Prostate gland (tissue), 2 donors: Measurements from ENCODE around the gene TNS3. TPM values are rescaled to one million over a fixed set of nuclear protein-coding genes. Genes with fewer than 3 reads are reported as not detected.

Experiments used
- DNase-seq: peaks from one replicate; pipeline ENCODE4 v3.0.0-alpha.2; 2019; ENCODE audit warnings: low spot score
- H3K27ac ChIP-seq, 2 donors: fragments of 200-600 bp; sonication (generic); 2 replicates each; pipeline ENCODE4 v1.5.1; 2017 to 2019
- H3K27me3 ChIP-seq: fragments of 200-600 bp; sonication (generic); replicated peaks from 2 replicates; pipeline ENCODE4 v1.5.1; 2019; ENCODE audit not compliant: insufficient read depth
- H3K36me3 ChIP-seq, 2 donors: fragments of 200-600 bp; sonication (generic); 1 replicate in 1 of 2; 2 replicates in 1 of 2; pipeline versions ENCODE4 v1.5.1 to v1.8.1; 2017 to 2019
- H3K4me1 ChIP-seq: fragments of 200-600 bp; sonication (generic); replicated peaks from 2 replicates; pipeline ENCODE4 v1.5.1; 2019
- H3K4me3 ChIP-seq, 2 donors: fragments of 200-600 bp; sonication (generic); 2 replicates each; pipeline ENCODE4 v1.5.1; 2017 to 2019
- H3K9me3 ChIP-seq: fragments of 200-600 bp; sonication (generic); 2 replicates; pipeline ENCODE4 v1.5.1; 2017
- POLR2A ChIP-seq: fragments of 450-650 bp; IDR thresholded peaks from one replicate; pipeline ENCODE4 v1.6.1; 2016; ENCODE audit warnings: antibody characterized with exemption, mild to moderate bottlenecking
- POLR2AphosphoS5 ChIP-seq: sonication (generic); formaldehyde crosslinking; IDR thresholded peaks from one replicate; pipeline ENCODE4 v1.6.1; 2017; ENCODE audit warnings: antibody characterized with exemption
- WGBS: methylation state at CpG from one replicate; pipeline ENCODE4 v1.1.5; 2018; 5-methylcytosine and 5-hydroxymethylcytosine counted together
- intact Hi-C: fragments of 100-400 bp; cut with DNase I; formaldehyde crosslinking; loops from one replicate; pipeline ENCODE4 v1.14.2; 2022
- total RNA-seq, 2 donors: library from RNA; depleted of rRNA; stranded (reverse); fragments of >200 nt; gene quantifications; one replicate each; pipeline ENCODE4 v1.1.0, GENCODE V29; 2016
- TF ChIP-seq, protein P1 (sequence below), 4 experiments: fragments of 200-600 bp in 2 of 4; fragments of 450-650 bp in 2 of 4; sonication (generic) in 2 of 4; IDR thresholded peaks; 1 replicate in 3 of 4; 2 replicates in 1 of 4; pipeline ENCODE4 v1.5.1; 2016 to 2019; ENCODE audit warnings: antibody characterized with exemption in 4 of 4, mild to moderate bottlenecking in 2 of 4, moderate library complexity in 2 of 4

Gene TNS3
- total RNA-seq, 2 donors from 2014 or later, result 19.5 to 95.8 TPM

DNA sequence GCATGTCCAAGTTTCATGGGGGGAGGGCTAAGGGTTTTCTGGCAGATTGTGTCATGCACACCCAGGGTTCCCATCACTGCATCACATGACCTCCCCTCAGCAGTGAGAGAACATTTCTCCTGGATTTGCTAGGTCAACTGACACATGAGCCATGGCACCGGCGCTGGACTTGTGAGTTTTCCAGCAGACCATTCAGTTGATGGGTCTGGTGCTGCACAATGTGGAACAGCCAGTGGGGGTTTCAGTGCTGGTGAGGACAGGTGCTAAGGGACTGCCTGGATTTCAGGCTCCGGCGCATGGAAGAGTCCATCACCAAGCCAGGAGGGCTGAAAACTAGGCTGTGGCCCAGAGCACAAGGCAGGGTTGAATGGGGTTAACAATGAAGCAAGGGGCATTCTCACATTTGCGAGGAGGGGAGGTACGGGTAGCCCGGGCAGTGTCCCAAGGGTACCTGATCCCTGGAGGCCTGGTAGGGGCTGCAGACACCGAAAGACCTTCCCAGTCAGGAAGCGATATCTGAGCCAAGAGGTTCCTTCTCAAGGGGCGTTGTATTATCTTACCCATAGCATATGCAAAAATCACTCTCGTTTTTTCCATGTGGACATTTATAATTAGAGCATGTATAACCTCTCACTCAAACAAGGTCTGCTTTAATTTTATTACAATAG lies 203.0 kb downstream of the TNS3 start:
- WGBS, result 91% methylated on average over 11 of the region's 11 CpGs
- TF ChIP-seq, protein P1, sequence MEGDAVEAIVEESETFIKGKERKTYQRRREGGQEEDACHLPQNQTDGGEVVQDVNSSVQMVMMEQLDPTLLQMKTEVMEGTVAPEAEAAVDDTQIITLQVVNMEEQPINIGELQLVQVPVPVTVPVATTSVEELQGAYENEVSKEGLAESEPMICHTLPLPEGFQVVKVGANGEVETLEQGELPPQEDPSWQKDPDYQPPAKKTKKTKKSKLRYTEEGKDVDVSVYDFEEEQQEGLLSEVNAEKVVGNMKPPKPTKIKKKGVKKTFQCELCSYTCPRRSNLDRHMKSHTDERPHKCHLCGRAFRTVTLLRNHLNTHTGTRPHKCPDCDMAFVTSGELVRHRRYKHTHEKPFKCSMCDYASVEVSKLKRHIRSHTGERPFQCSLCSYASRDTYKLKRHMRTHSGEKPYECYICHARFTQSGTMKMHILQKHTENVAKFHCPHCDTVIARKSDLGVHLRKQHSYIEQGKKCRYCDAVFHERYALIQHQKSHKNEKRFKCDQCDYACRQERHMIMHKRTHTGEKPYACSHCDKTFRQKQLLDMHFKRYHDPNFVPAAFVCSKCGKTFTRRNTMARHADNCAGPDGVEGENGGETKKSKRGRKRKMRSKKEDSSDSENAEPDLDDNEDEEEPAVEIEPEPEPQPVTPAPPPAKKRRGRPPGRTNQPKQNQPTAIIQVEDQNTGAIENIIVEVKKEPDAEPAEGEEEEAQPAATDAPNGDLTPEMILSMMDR (IDR thresholded peaks at IDR 0.05), result no peak
- TF ChIP-seq POLR2AphosphoS5, result no peak
- no peak for TF ChIP-seq POLR2A
- no peak for DNase-seq
- intact Hi-C loops, result no loop called here
- Histone ChIP-seq H3K36me3 (no peaks in the 10 kb centered on the region), H3K27me3 (no peaks in the 10 kb centered on the region), H3K4me3 (no peak overlapping the region), H3K27ac (no peak overlapping the region), H3K9me3 (no peaks in the 10 kb centered on the region), H3K4me1 (no peaks in the 10 kb centered on the region)

DNA sequence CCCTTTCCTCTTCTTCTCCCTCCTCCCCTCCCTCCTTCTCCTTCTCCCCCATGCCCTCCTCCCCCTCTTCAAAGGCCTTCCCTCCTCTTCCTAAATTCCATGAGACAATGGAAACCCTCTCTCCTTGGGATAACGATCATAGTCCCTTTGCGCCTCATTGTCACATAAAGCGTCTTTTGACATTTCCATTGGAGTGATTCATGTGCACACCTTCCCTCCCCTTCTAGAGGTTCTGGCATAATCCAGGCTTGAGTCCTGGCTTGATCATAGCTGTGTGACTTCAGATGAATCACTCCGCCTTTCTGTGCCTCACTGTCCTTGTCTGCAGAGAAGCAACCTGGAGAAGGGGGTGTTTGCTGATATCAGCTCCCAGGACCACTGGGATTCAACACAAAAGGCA lies 204.2 kb downstream of the TNS3 start:
- Histone ChIP-seq H3K9me3 (no peaks in the 10 kb centered on the region), H3K4me3 (no peak overlapping the region), H3K27ac (no peak overlapping the region), H3K36me3 (no peaks in the 10 kb centered on the region), H3K27me3 (no peaks in the 10 kb centered on the region), H3K4me1 (no peaks in the 10 kb centered on the region)
- WGBS, result 69% methylated on average over 4 of the region's 4 CpGs
- TF ChIP-seq POLR2AphosphoS5 (no peak), POLR2A (no peak)
- TF ChIP-seq, protein P1 (IDR thresholded peaks at IDR 0.05), result no peak
- intact Hi-C loops, result no loop called here
- DNase-seq, result no peak

DNA sequence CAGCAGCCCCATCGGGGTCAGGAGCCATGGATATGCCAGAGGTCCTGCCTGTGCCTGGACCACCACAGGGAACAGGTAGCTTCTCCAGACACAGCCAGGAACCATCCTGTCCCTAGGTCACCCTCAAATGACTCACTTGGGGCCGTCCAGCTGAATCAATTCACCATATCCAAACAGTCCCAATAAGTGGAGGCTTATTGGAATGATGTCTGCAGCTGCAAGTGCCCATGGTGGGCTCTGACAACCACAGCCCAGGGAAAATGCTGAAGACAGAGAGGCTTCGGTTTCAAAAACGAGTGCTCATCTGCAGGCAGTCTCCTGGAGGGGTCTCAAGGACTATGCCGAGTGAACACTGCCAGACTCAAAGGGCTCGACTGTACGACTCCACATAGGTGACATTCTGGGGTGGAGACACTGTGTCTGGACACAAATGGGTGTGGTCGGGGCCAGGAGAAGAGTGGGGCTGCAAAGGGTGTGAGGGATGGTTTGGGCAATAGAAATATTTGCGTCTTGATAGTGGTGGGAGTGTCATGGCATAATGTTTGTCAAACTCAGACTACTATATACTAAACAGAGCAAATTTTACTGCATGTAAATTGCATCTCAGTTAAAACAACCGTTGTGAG lies 204.8 kb downstream of the TNS3 start:
- Histone ChIP-seq H3K9me3 (no peaks in the 10 kb centered on the region), H3K4me1 (no peaks in the 10 kb centered on the region), H3K27me3 (no peaks in the 10 kb centered on the region), H3K36me3 (no peaks in the 10 kb centered on the region), H3K27ac (no peak overlapping the region), H3K4me3 (no peak overlapping the region)
- WGBS, result 84% methylated on average over 10 of the region's 10 CpGs
- intact Hi-C loops, result no loop called here
- DNase-seq, result no peak
- TF ChIP-seq POLR2A, result no peak

DNA sequence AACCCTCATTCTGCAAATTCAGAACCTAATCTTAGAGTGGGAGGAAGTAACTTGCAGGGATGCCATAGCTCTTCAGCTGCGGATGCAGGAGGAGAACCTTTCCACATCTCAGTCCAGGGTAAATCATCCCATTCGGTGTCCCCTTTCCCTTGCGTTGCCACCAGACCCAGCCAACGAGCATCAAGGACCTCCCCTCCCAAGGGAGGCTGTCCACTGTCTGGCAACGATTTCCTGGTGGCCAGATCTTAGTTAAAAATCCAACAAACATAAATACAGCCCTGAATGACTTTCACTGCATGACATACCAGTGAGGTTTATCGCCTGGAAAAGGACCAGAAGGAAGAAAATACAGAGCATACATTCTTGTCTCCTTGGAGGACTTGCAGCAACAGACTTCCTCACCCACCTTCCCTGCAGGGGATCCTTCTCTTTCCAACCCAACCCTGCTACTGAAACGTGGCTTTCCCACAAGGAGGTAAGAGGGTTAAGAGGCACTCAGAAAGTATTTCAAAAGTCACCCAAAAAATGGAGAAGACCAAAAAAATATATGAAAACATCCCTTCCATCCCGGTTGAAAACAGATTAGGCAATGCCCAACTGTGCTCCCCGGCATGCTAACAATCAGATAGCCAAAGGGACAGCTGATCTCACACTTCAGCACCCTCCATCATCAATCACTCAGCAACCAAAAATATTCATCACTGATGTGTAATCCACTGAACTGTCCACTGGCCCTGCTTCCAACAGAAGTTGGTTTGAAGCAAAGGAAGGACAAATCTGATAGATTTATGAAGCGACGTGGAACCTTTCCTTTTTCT lies 206.6 kb downstream of the TNS3 start:
- DNase-seq, result no peak
- TF ChIP-seq, protein P1 (IDR thresholded peaks at IDR 0.05), result no peak
- TF ChIP-seq POLR2AphosphoS5 (no peak), POLR2A (no peak)
- no peaks in the 10 kb centered on the region for H3K36me3 ChIP-seq
- no peaks in the 10 kb centered on the region for H3K9me3 ChIP-seq
- H3K27me3 ChIP-seq, result no peaks in the 10 kb centered on the region
- 51% methylated on average over 11 of the region's 11 CpGs for WGBS
- no peaks in the 10 kb centered on the region for H3K4me1 ChIP-seq
- H3K27ac ChIP-seq, result no peak overlapping the region
- intact Hi-C loops, result no loop called here
- no peak overlapping the region for H3K4me3 ChIP-seq

DNA sequence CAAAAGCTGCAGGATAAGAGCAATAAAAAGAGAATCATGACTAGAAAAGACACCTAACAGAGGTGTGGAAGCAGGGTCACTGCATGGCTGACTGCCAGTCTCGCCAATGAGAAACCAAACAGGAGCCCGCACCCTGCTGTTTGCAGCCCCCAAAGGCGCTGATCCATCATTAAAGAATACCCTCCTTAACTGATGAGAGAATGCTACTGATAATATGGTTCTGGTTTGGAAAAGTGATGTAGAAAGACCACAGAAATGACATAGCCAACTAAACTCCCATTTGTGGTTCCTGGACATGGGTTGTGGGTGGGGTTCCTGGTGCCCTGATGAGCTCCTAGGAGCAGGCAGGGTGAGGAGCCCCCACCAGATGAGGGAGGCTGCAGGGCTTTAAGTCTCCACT lies 207.4 kb downstream of the TNS3 start:
- Histone ChIP-seq H3K4me1 (no peaks in the 10 kb centered on the region), H3K27ac (no peak overlapping the region), H3K4me3 (no peak overlapping the region), H3K9me3 (no peaks in the 10 kb centered on the region), H3K27me3 (no peaks in the 10 kb centered on the region), H3K36me3 (no peaks in the 10 kb centered on the region)
- DNase-seq, result no peak
- WGBS, result 96% methylated on average over 3 of the region's 3 CpGs
- intact Hi-C loops, result no loop called here
- no peak for TF ChIP-seq POLR2AphosphoS5
- TF ChIP-seq POLR2A, result no peak
- TF ChIP-seq, protein P1 (IDR thresholded peaks at IDR 0.05), result no peak
